Liver (tissue), 3 donors: ENCODE data around the gene ZNF74.
"Not testable (repeated sequence)": the region's sequence is repeated elsewhere in the genome, so short reads cannot be mapped to it uniquely, and the experiment has no call there.

Source experiments
- GABPA ChIP-seq, 2 donors: IDR thresholded peaks in 1 of 2; conservative IDR thresholded peaks in 1 of 2; 2 replicates each; pipeline ENCODE4 v1.6.1; 2016; ENCODE audit warnings: antibody characterized with exemption in 2 of 2, mild to moderate bottlenecking in 1 of 2, moderate library complexity in 1 of 2
- JUND ChIP-seq, 2 donors: IDR thresholded peaks; 2 replicates each; pipeline ENCODE4 v1.6.1; 2016; ENCODE audit warnings: antibody characterized with exemption in 2 of 2
- RAD21 ChIP-seq, 2 donors: IDR thresholded peaks; 2 replicates each; pipeline ENCODE4 v1.6.1; 2016; ENCODE audit warnings: antibody characterized with exemption in 2 of 2, mild to moderate bottlenecking in 2 of 2
- RXRA ChIP-seq, 2 donors: IDR thresholded peaks; 2 replicates each; pipeline ENCODE4 v1.6.1; 2017 to 2018; ENCODE audit warnings: antibody characterized with exemption in 2 of 2, mild to moderate bottlenecking in 1 of 2
- TAF1 ChIP-seq: conservative IDR thresholded peaks from 2 replicates; pipeline ENCODE4 v1.6.1; 2016; ENCODE audit warnings: antibody characterized with exemption, mild to moderate bottlenecking
- TF ChIP-seq, protein P1 (sequence below): fragments of 150-350 bp; IDR thresholded peaks from 2 replicates; pipeline ENCODE4 v1.5.1; 2017; ENCODE audit warnings: improper control_type of control experiment, low read depth, low read length; ENCODE audit not compliant: missing input control
- TF ChIP-seq, protein P2 (sequence below): IDR thresholded peaks from 2 replicates; pipeline ENCODE4 v1.6.1; 2016; ENCODE audit warnings: antibody characterized with exemption
- TF ChIP-seq, protein P3 (sequence below): IDR thresholded peaks from 2 replicates; pipeline ENCODE4 v1.6.1; 2016; ENCODE audit warnings: antibody characterized with exemption, mild to moderate bottlenecking
- donor health status: healthy.
- donor health status: healthy.

DNA sequence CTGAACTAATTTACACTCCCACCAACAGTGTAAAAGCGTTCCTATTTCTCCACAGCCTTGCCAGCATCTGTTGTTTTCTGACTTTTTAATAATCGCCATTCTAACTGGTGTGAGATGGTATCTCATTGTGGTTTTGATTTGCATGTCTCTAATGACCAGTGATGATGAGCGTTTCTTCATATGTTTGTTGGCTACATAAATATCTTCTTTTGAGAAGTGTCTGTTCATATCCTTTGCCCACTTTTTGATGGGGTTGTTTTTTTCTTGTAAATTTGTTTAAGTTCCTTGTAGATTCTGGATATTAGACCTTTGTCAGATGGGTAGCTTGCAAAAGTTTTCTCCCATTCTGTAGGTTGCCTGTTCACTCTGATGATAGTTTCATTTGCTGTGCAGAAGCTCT lies 21.7 kb downstream of the ZNF74 start:
- TF ChIP-seq, protein P1, sequence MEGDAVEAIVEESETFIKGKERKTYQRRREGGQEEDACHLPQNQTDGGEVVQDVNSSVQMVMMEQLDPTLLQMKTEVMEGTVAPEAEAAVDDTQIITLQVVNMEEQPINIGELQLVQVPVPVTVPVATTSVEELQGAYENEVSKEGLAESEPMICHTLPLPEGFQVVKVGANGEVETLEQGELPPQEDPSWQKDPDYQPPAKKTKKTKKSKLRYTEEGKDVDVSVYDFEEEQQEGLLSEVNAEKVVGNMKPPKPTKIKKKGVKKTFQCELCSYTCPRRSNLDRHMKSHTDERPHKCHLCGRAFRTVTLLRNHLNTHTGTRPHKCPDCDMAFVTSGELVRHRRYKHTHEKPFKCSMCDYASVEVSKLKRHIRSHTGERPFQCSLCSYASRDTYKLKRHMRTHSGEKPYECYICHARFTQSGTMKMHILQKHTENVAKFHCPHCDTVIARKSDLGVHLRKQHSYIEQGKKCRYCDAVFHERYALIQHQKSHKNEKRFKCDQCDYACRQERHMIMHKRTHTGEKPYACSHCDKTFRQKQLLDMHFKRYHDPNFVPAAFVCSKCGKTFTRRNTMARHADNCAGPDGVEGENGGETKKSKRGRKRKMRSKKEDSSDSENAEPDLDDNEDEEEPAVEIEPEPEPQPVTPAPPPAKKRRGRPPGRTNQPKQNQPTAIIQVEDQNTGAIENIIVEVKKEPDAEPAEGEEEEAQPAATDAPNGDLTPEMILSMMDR: not testable (repeated sequence)
- TF ChIP-seq JUND (IDR thresholded peaks at IDR 0.05); RAD21 (IDR thresholded peaks at IDR 0.05); TAF1; GABPA (IDR thresholded peaks at IDR 0.05 in 1 of 2, conservative IDR thresholded peaks at IDR 0.05 in 1 of 2); RXRA (IDR thresholded peaks at IDR 0.05): not testable (repeated sequence)
- TF ChIP-seq, protein P2, sequence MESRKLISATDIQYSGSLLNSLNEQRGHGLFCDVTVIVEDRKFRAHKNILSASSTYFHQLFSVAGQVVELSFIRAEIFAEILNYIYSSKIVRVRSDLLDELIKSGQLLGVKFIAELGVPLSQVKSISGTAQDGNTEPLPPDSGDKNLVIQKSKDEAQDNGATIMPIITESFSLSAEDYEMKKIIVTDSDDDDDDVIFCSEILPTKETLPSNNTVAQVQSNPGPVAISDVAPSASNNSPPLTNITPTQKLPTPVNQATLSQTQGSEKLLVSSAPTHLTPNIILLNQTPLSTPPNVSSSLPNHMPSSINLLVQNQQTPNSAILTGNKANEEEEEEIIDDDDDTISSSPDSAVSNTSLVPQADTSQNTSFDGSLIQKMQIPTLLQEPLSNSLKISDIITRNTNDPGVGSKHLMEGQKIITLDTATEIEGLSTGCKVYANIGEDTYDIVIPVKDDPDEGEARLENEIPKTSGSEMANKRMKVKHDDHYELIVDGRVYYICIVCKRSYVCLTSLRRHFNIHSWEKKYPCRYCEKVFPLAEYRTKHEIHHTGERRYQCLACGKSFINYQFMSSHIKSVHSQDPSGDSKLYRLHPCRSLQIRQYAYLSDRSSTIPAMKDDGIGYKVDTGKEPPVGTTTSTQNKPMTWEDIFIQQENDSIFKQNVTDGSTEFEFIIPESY: not testable (repeated sequence)
- TF ChIP-seq, protein P3, sequence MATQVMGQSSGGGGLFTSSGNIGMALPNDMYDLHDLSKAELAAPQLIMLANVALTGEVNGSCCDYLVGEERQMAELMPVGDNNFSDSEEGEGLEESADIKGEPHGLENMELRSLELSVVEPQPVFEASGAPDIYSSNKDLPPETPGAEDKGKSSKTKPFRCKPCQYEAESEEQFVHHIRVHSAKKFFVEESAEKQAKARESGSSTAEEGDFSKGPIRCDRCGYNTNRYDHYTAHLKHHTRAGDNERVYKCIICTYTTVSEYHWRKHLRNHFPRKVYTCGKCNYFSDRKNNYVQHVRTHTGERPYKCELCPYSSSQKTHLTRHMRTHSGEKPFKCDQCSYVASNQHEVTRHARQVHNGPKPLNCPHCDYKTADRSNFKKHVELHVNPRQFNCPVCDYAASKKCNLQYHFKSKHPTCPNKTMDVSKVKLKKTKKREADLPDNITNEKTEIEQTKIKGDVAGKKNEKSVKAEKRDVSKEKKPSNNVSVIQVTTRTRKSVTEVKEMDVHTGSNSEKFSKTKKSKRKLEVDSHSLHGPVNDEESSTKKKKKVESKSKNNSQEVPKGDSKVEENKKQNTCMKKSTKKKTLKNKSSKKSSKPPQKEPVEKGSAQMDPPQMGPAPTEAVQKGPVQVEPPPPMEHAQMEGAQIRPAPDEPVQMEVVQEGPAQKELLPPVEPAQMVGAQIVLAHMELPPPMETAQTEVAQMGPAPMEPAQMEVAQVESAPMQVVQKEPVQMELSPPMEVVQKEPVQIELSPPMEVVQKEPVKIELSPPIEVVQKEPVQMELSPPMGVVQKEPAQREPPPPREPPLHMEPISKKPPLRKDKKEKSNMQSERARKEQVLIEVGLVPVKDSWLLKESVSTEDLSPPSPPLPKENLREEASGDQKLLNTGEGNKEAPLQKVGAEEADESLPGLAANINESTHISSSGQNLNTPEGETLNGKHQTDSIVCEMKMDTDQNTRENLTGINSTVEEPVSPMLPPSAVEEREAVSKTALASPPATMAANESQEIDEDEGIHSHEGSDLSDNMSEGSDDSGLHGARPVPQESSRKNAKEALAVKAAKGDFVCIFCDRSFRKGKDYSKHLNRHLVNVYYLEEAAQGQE: not testable (repeated sequence)
